WTC11 (cell line): ENCODE results near the gene WDR1. TPM values are rescaled to one million over a fixed set of nuclear protein-coding genes. Genes with fewer than 3 reads are reported as not detected.

ENCODE experiments used
- ATAC-seq: fragments of 200-7000 bp; cut with Tn5 transposase; 2 replicates; pipeline ENCODE4 v1.10.0; 2021; ENCODE audit warnings: mild to moderate bottlenecking, moderate library complexity
- CTCF ChIA-PET: fragments of 300-600 bp; sonication (Branson Sonifier 250); formaldehyde crosslinking; loops from one replicate; lab custom pipeline; 2021; ENCODE audit warnings: antibody characterized with exemption; lab: Charles Lee
- POLR2A ChIA-PET: fragments of 350-600 bp; sonication (Branson Sonifier 250); formaldehyde crosslinking; loops from one replicate; lab custom pipeline; 2021; ENCODE audit warnings: antibody characterized with exemption; lab: Charles Lee
- DNase-seq: peaks from one replicate; pipeline ENCODE4 v3.0.0; 2021; ENCODE audit warnings: low spot score
- H3K27ac Mint-ChIP-seq: 2 replicates; pipeline ENCODE4 v1.8.0; 2021; ENCODE audit warnings: mixed read lengths
- H3K27me3 Mint-ChIP-seq: 2 replicates; pipeline ENCODE4 v1.8.0; 2021; ENCODE audit warnings: low read depth, mild to moderate bottlenecking, moderate library complexity, mixed read lengths
- H3K36me3 Mint-ChIP-seq: 2 replicates; pipeline ENCODE4 v1.8.0; 2021; ENCODE audit warnings: mixed read lengths
- H3K4me1 Mint-ChIP-seq: 2 replicates; pipeline ENCODE4 v1.8.0; 2022; ENCODE audit warnings: mixed read lengths
- H3K4me3 Mint-ChIP-seq: 2 replicates; pipeline ENCODE4 v1.8.0; 2021; ENCODE audit warnings: mild to moderate bottlenecking, moderate library complexity, mixed read lengths
- H3K9me3 Mint-ChIP-seq: 2 replicates; pipeline ENCODE4 v1.8.0; 2021; ENCODE audit warnings: mixed read lengths
- FOXK1 ChIP-seq: sonication (generic); formaldehyde crosslinking; IDR thresholded peaks from 2 replicates; pipeline ENCODE4 v1.8.0; 2022; ENCODE audit warnings: mild to moderate bottlenecking, moderate library complexity, missing genetic modification reagents
- IRF2 ChIP-seq: sonication (generic); formaldehyde crosslinking; IDR thresholded peaks from 2 replicates; pipeline ENCODE4 v1.8.0; 2022; ENCODE audit warnings: low read depth, missing genetic modification reagents, borderline replicate concordance
- SMAD3 ChIP-seq: sonication (generic); formaldehyde crosslinking; IDR thresholded peaks from 2 replicates; pipeline ENCODE4 v1.8.0; 2022; ENCODE audit warnings: missing genetic modification reagents, mild to moderate bottlenecking, borderline replicate concordance
- ZBTB21 ChIP-seq: sonication (generic); formaldehyde crosslinking; IDR thresholded peaks from 2 replicates; pipeline ENCODE4 v1.8.1; 2023; ENCODE audit warnings: mild to moderate bottlenecking, missing genetic modification reagents, borderline replicate concordance
- ZNF232 ChIP-seq: sonication (generic); formaldehyde crosslinking; IDR thresholded peaks from 2 replicates; pipeline ENCODE4 v1.8.0; 2022; ENCODE audit warnings: mild to moderate bottlenecking, missing genetic modification reagents
- ZNF396 ChIP-seq: fragments of 250-450 bp; sonication (Bioruptor Pico); IDR thresholded peaks from 2 replicates; pipeline ENCODE4 v1.8.0; 2021; ENCODE audit warnings: mild to moderate bottlenecking, moderate library complexity, borderline replicate concordance
- total RNA-seq: library from RNA; stranded (reverse); gene quantifications from 3 replicates; pipeline ENCODE4 v1.2.3, GENCODE V29; 2021
- TF ChIP-seq, protein P1 (sequence below): sonication (generic); formaldehyde crosslinking; IDR thresholded peaks from 2 replicates; pipeline ENCODE4 v1.8.1; 2023; ENCODE audit warnings: mild to moderate bottlenecking, missing genetic modification reagents, moderate library complexity
- TF ChIP-seq, protein P2 (sequence below): fragments of 250-450 bp; sonication (Bioruptor Pico); IDR thresholded peaks from 2 replicates; pipeline ENCODE4 v1.8.0; 2021; ENCODE audit warnings: mild to moderate bottlenecking
- TF ChIP-seq, protein P3 (sequence below): sonication (generic); formaldehyde crosslinking; IDR thresholded peaks from 2 replicates; pipeline ENCODE4 v1.8.1; 2023; ENCODE audit warnings: mild to moderate bottlenecking, missing genetic modification reagents
- TF ChIP-seq, protein P4 (sequence below): sonication (generic); formaldehyde crosslinking; IDR thresholded peaks from 2 replicates; pipeline ENCODE4 v1.8.1; 2022; ENCODE audit warnings: low read depth, mild to moderate bottlenecking, moderate library complexity, missing genetic modification reagents, borderline replicate concordance
- TF ChIP-seq, protein P5 (sequence below): sonication (generic); formaldehyde crosslinking; IDR thresholded peaks from 2 replicates; pipeline ENCODE4 v1.8.0; 2022; ENCODE audit warnings: mild to moderate bottlenecking, missing genetic modification reagents
- TF ChIP-seq, protein P6 (sequence below): sonication (generic); formaldehyde crosslinking; IDR thresholded peaks from 2 replicates; pipeline ENCODE4 v1.8.0; 2023; ENCODE audit warnings: mild to moderate bottlenecking, missing genetic modification reagents

WDR1 gene
- total RNA-seq, 1 experiment from 2014 or later: 288 TPM

DNA sequence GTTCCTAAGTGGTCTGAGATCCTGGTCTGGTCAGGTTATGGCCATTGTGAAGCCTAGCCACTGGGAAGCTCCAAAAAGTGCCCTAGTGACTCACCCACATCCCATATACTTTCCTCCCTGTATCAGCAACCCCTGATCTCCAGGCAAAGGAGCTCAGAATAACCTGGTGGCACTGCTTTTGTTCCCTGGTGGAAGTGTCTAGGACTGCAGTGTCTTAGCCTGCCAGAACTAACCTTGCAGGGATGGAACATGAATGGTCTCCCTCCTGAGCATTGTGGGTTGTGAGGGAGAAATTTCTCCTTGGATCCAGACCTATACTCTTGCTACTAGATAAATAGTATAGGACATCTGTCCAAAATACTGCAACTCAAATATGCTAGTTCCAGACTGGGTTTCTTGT, 27.9 kb upstream of the WDR1 start (continued):
- no peak for TF ChIP-seq ZBTB21 (CRISPR knock-in tag)
- TF ChIP-seq IRF2 (CRISPR knock-in tag): no peak
- TF ChIP-seq, protein P1, sequence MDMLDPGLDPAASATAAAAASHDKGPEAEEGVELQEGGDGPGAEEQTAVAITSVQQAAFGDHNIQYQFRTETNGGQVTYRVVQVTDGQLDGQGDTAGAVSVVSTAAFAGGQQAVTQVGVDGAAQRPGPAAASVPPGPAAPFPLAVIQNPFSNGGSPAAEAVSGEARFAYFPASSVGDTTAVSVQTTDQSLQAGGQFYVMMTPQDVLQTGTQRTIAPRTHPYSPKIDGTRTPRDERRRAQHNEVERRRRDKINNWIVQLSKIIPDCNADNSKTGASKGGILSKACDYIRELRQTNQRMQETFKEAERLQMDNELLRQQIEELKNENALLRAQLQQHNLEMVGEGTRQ (CRISPR knock-in tag): no peak
- TF ChIP-seq, all 79 proteins: peak for 0

DNA sequence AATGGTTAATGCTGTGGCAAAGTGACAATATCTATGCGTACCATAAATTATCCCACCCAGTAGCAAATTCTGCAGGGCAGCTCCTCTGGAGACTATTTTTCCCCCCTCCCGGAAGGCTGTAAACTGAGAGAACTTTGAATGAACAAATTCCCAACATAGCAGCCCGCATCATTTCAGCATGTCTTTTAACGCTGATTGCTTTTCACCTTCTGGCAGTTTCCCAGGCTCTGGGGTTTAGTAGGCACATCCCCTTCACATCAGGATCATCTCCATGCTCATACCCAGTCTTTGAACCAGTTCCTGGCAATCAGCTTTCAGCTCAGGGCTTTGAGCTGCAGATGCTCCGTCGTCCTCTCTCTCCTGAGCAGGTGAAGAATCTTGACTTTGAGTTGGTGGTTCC, 26.6 kb upstream of the WDR1 start:
- DNase-seq: no peak
- peaks cover 5% of the 10 kb centered on the region for H3K4me1 Mint-ChIP-seq
- ChIA-PET POLR2A (interaction anchor here (0.9 kb wide), 1 partner anchor 22 kb away, joined by 3 read pairs; no protein-coding TSS in a partner anchor), CTCF (interaction anchor here (4.6 kb wide), 1 partner anchor 16 kb away, joined by 58 read pairs; no protein-coding TSS in a partner anchor)
- no peak overlapping the region for H3K27ac Mint-ChIP-seq
- TF ChIP-seq, protein P2, sequence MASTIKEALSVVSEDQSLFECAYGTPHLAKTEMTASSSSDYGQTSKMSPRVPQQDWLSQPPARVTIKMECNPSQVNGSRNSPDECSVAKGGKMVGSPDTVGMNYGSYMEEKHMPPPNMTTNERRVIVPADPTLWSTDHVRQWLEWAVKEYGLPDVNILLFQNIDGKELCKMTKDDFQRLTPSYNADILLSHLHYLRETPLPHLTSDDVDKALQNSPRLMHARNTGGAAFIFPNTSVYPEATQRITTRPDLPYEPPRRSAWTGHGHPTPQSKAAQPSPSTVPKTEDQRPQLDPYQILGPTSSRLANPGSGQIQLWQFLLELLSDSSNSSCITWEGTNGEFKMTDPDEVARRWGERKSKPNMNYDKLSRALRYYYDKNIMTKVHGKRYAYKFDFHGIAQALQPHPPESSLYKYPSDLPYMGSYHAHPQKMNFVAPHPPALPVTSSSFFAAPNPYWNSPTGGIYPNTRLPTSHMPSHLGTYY (CRISPR knock-in tag): no peak
- TF ChIP-seq, protein P3, sequence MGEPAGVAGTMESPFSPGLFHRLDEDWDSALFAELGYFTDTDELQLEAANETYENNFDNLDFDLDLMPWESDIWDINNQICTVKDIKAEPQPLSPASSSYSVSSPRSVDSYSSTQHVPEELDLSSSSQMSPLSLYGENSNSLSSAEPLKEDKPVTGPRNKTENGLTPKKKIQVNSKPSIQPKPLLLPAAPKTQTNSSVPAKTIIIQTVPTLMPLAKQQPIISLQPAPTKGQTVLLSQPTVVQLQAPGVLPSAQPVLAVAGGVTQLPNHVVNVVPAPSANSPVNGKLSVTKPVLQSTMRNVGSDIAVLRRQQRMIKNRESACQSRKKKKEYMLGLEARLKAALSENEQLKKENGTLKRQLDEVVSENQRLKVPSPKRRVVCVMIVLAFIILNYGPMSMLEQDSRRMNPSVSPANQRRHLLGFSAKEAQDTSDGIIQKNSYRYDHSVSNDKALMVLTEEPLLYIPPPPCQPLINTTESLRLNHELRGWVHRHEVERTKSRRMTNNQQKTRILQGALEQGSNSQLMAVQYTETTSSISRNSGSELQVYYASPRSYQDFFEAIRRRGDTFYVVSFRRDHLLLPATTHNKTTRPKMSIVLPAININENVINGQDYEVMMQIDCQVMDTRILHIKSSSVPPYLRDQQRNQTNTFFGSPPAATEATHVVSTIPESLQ (CRISPR knock-in tag): no peak
- TF ChIP-seq, protein P4, sequence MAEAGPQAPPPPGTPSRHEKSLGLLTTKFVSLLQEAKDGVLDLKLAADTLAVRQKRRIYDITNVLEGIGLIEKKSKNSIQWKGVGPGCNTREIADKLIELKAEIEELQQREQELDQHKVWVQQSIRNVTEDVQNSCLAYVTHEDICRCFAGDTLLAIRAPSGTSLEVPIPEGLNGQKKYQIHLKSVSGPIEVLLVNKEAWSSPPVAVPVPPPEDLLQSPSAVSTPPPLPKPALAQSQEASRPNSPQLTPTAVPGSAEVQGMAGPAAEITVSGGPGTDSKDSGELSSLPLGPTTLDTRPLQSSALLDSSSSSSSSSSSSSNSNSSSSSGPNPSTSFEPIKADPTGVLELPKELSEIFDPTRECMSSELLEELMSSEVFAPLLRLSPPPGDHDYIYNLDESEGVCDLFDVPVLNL (CRISPR knock-in tag): no peak
- TF ChIP-seq SMAD3 (no peak), ZNF232 (CRISPR knock-in tag) (no peak), FOXK1 (no peak), ZNF396 (CRISPR knock-in tag) (no peak)
- TF ChIP-seq, protein P5, sequence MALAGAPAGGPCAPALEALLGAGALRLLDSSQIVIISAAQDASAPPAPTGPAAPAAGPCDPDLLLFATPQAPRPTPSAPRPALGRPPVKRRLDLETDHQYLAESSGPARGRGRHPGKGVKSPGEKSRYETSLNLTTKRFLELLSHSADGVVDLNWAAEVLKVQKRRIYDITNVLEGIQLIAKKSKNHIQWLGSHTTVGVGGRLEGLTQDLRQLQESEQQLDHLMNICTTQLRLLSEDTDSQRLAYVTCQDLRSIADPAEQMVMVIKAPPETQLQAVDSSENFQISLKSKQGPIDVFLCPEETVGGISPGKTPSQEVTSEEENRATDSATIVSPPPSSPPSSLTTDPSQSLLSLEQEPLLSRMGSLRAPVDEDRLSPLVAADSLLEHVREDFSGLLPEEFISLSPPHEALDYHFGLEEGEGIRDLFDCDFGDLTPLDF (CRISPR knock-in tag): no peak
- TF ChIP-seq, protein P6, sequence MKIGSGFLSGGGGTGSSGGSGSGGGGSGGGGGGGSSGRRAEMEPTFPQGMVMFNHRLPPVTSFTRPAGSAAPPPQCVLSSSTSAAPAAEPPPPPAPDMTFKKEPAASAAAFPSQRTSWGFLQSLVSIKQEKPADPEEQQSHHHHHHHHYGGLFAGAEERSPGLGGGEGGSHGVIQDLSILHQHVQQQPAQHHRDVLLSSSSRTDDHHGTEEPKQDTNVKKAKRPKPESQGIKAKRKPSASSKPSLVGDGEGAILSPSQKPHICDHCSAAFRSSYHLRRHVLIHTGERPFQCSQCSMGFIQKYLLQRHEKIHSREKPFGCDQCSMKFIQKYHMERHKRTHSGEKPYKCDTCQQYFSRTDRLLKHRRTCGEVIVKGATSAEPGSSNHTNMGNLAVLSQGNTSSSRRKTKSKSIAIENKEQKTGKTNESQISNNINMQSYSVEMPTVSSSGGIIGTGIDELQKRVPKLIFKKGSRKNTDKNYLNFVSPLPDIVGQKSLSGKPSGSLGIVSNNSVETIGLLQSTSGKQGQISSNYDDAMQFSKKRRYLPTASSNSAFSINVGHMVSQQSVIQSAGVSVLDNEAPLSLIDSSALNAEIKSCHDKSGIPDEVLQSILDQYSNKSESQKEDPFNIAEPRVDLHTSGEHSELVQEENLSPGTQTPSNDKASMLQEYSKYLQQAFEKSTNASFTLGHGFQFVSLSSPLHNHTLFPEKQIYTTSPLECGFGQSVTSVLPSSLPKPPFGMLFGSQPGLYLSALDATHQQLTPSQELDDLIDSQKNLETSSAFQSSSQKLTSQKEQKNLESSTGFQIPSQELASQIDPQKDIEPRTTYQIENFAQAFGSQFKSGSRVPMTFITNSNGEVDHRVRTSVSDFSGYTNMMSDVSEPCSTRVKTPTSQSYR (CRISPR knock-in tag): no peak
- H3K27me3 Mint-ChIP-seq: peaks cover 3% of the 10 kb centered on the region; the same call in 1 of the 2 replicates
- no peak overlapping the region for H3K4me3 Mint-ChIP-seq
- no peaks in the 10 kb centered on the region for H3K36me3 Mint-ChIP-seq
- no peaks in the 10 kb centered on the region; the same call in 1 of the 2 replicates for H3K9me3 Mint-ChIP-seq
- no peak for ATAC-seq
